ENCODE results near the gene FOXRED2.

FOXRED2 gene

GRCh38 chr22:36466258-36466657 is 40.6 kb downstream of the FOXRED2 start:
- DNase-seq (ENCODE audit: insufficient read length, low spot score) (no peak), FAIRE-seq (no peak)
- TF ChIP-seq POU2F2 (IDR thresholded peaks at IDR 0.05; ENCODE audit: low read depth, low read length) = no peak
- no peak for TF ChIP-seq SPI1 (IDR thresholded peaks at IDR 0.05; ENCODE audit: low read depth, low read length)
- TF ChIP-seq PAX5 (IDR thresholded peaks at IDR 0.05; ENCODE audit: insufficient read depth, low read length, severe bottlenecking) = no peak
- no peak for TF ChIP-seq POLR2AphosphoS5 (IDR thresholded peaks at IDR 0.05; ENCODE audit: low read depth, low read length)
- TF ChIP-seq POLR2A (IDR thresholded peaks at IDR 0.05; ENCODE audit: low read depth, low read length) = no peak
- TF ChIP-seq TAF1 (IDR thresholded peaks at IDR 0.05; ENCODE audit: low read depth, low read length) = no peak

GRCh38 chr22:36465232-36466021 is 41.4 kb downstream of the FOXRED2 start:
- peak; percentile 24; the same call in 1 of the 2 replicates for TF ChIP-seq POLR2A (IDR thresholded peaks at IDR 0.05; ENCODE audit: low read depth, low read length)
- no peak for TF ChIP-seq PAX5 (IDR thresholded peaks at IDR 0.05; ENCODE audit: insufficient read depth, low read length, severe bottlenecking)
- DNase-seq (ENCODE audit: insufficient read length, low spot score) (no peak), FAIRE-seq (no peak)

- no peak for DNase-seq (ENCODE audit: insufficient read length, low spot score)
- no peak for FAIRE-seq
- TF ChIP-seq POLR2A (IDR thresholded peaks at IDR 0.05; ENCODE audit: low read depth, low read length) (no peak), POU2F2 (IDR thresholded peaks at IDR 0.05; ENCODE audit: low read depth, low read length) (no peak), SPI1 (IDR thresholded peaks at IDR 0.05; ENCODE audit: low read depth, low read length) (no peak)
Measured at GRCh38 chr22:36464715-36465231, 42.1 kb downstream of the FOXRED2 start.

GRCh38 chr22:36463783-36464184 is 43.1 kb downstream of the FOXRED2 start:
- no peak for FAIRE-seq
- TF ChIP-seq POU2F2 (IDR thresholded peaks at IDR 0.05; ENCODE audit: low read depth, low read length) (no peak), TAF1 (IDR thresholded peaks at IDR 0.05; ENCODE audit: low read depth, low read length) (no peak), PAX5 (IDR thresholded peaks at IDR 0.05; ENCODE audit: insufficient read depth, low read length, severe bottlenecking) (no peak), POLR2A (IDR thresholded peaks at IDR 0.05; ENCODE audit: low read depth, low read length) (no peak), SPI1 (IDR thresholded peaks at IDR 0.05; ENCODE audit: low read depth, low read length) (no peak), POLR2AphosphoS5 (IDR thresholded peaks at IDR 0.05; ENCODE audit: low read depth, low read length) (no peak)
- no peak for DNase-seq (ENCODE audit: insufficient read length, low spot score)

GRCh38 chr22:36461665-36462649 is 44.9 kb downstream of the FOXRED2 start:
- DNase-seq (ENCODE audit: insufficient read length, low spot score) (no peak), FAIRE-seq (no peak)
- TF ChIP-seq PAX5 (IDR thresholded peaks at IDR 0.05; ENCODE audit: insufficient read depth, low read length, severe bottlenecking) (no peak), POLR2A (IDR thresholded peaks at IDR 0.05; ENCODE audit: low read depth, low read length) (no peak), TAF1 (IDR thresholded peaks at IDR 0.05; ENCODE audit: low read depth, low read length) (no peak), POU2F2 (IDR thresholded peaks at IDR 0.05; ENCODE audit: low read depth, low read length) (no peak), POLR2AphosphoS5 (IDR thresholded peaks at IDR 0.05; ENCODE audit: low read depth, low read length) (no peak), SPI1 (IDR thresholded peaks at IDR 0.05; ENCODE audit: low read depth, low read length) (no peak)

- DNase-seq (ENCODE audit: insufficient read length, low spot score) = no peak
- FAIRE-seq = no peak
- TF ChIP-seq PAX5 (IDR thresholded peaks at IDR 0.05; ENCODE audit: insufficient read depth, low read length, severe bottlenecking) (no peak), POU2F2 (IDR thresholded peaks at IDR 0.05; ENCODE audit: low read depth, low read length) (no peak), SPI1 (IDR thresholded peaks at IDR 0.05; ENCODE audit: low read depth, low read length) (no peak), POLR2AphosphoS5 (IDR thresholded peaks at IDR 0.05; ENCODE audit: low read depth, low read length) (no peak), POLR2A (IDR thresholded peaks at IDR 0.05; ENCODE audit: low read depth, low read length) (no peak), TAF1 (IDR thresholded peaks at IDR 0.05; ENCODE audit: low read depth, low read length) (no peak)
Measured at GRCh38 chr22:36460202-36460601, 46.6 kb downstream of the FOXRED2 start.

- FAIRE-seq = no peak
- no peak for DNase-seq (ENCODE audit: insufficient read length, low spot score)
- TF ChIP-seq POU2F2 (IDR thresholded peaks at IDR 0.05; ENCODE audit: low read depth, low read length) (no peak), TAF1 (IDR thresholded peaks at IDR 0.05; ENCODE audit: low read depth, low read length) (no peak), SPI1 (IDR thresholded peaks at IDR 0.05; ENCODE audit: low read depth, low read length) (0 out of 2 replicates have a peak, but pooled peaks have one; percentile 3)
Measured at GRCh38 chr22:36457688-36458450, 49.0 kb downstream of the FOXRED2 start.

GRCh38 chr22:36456464-36456845 is 50.4 kb downstream of the FOXRED2 start:
- TF ChIP-seq POLR2A (IDR thresholded peaks at IDR 0.05; ENCODE audit: low read depth, low read length) (no peak), PAX5 (IDR thresholded peaks at IDR 0.05; ENCODE audit: insufficient read depth, low read length, severe bottlenecking) (no peak), POU2F2 (IDR thresholded peaks at IDR 0.05; ENCODE audit: low read depth, low read length) (no peak), SPI1 (IDR thresholded peaks at IDR 0.05; ENCODE audit: low read depth, low read length) (no peak), TAF1 (IDR thresholded peaks at IDR 0.05; ENCODE audit: low read depth, low read length) (no peak), POLR2AphosphoS5 (IDR thresholded peaks at IDR 0.05; ENCODE audit: low read depth, low read length) (no peak)
- FAIRE-seq (no peak), DNase-seq (ENCODE audit: insufficient read length, low spot score) (no peak)

Data from GM12891 (cell line).